RWPE2 (cell line): ENCODE data around the gene NATD1.

Source experiments
- ATAC-seq: fragments of 200-7000 bp; cut with Tn5 transposase; 3 replicates; pipeline ENCODE4 v1.9.1; 2021; ENCODE audit warnings: low read depth
- DNase-seq: peaks from one replicate; pipeline ENCODE4 v3.0.0-alpha.2; 2020; ENCODE audit warnings: low spot score
- H3K27ac ChIP-seq: fragments of 450-650 bp; 2 replicates; pipeline ENCODE4 v1.5.1; 2017; ENCODE audit warnings: mild to moderate bottlenecking; ENCODE audit not compliant: poor library complexity, severe bottlenecking
- H3K27me3 ChIP-seq: fragments of 250-450 bp; sonication (Bioruptor Pico); 2 replicates; pipeline ENCODE4 v1.5.1; 2021; ENCODE audit warnings: mild to moderate bottlenecking, moderate library complexity; ENCODE audit not compliant: insufficient read depth, poor library complexity, severe bottlenecking
- H3K36me3 ChIP-seq: fragments of 250-450 bp; sonication (Bioruptor Pico); 2 replicates; pipeline ENCODE4 v1.5.1; 2020; ENCODE audit warnings: low read depth, mild to moderate bottlenecking, moderate library complexity
- H3K4me1 ChIP-seq: fragments of 250-450 bp; sonication (Bioruptor Pico); 2 replicates; pipeline ENCODE4 v1.5.1; 2021; ENCODE audit warnings: mild to moderate bottlenecking, moderate library complexity; ENCODE audit not compliant: insufficient read depth, poor library complexity, severe bottlenecking
- H3K4me3 ChIP-seq: fragments of 250-450 bp; sonication (Bioruptor Pico); 2 replicates; pipeline ENCODE4 v1.5.1; 2021; ENCODE audit warnings: mild to moderate bottlenecking, moderate library complexity; ENCODE audit not compliant: severe bottlenecking
- H3K9me3 ChIP-seq: fragments of 250-450 bp; sonication (Bioruptor Pico); 2 replicates; pipeline ENCODE4 v1.5.1; 2021; ENCODE audit warnings: mild to moderate bottlenecking, moderate library complexity; ENCODE audit not compliant: severe bottlenecking
- TF ChIP-seq, protein P1 (sequence below): fragments of 450-650 bp; IDR thresholded peaks from one replicate; pipeline ENCODE4 v1.5.1; 2017; ENCODE audit warnings: mild to moderate bottlenecking, moderate library complexity; ENCODE audit not compliant: poor library complexity, severe bottlenecking

The NATD1 gene

DNA sequence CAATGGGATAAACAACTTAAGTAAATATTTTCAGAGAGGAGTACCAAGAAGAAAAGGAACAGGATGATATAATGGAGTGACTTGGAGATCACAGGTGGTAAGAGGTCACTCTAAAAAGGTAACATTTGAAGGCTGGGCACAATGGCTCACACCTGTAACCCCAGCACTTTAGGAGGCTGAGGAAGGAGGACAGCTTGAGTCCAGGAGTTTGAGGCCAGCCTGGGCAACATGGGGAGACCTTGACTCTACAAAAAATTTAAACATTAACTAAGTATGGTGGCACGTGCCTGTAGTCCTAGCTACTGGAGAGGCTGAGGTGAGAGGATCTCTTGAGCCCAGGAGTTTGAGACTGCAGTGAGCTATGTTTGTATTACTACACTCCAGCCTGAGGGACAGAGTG lies 35.9 kb downstream of the NATD1 start:
- TF ChIP-seq, protein P1, sequence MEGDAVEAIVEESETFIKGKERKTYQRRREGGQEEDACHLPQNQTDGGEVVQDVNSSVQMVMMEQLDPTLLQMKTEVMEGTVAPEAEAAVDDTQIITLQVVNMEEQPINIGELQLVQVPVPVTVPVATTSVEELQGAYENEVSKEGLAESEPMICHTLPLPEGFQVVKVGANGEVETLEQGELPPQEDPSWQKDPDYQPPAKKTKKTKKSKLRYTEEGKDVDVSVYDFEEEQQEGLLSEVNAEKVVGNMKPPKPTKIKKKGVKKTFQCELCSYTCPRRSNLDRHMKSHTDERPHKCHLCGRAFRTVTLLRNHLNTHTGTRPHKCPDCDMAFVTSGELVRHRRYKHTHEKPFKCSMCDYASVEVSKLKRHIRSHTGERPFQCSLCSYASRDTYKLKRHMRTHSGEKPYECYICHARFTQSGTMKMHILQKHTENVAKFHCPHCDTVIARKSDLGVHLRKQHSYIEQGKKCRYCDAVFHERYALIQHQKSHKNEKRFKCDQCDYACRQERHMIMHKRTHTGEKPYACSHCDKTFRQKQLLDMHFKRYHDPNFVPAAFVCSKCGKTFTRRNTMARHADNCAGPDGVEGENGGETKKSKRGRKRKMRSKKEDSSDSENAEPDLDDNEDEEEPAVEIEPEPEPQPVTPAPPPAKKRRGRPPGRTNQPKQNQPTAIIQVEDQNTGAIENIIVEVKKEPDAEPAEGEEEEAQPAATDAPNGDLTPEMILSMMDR: no peak
- DNase-seq: no peak
- H3K9me3 ChIP-seq: no peaks in the 10 kb centered on the region
- no peak for ATAC-seq
- no peaks in the 10 kb centered on the region for H3K27me3 ChIP-seq
- peaks cover 12% of the 10 kb centered on the region; the same call in 1 of the 2 replicates for H3K36me3 ChIP-seq
- peaks cover 4% of the 10 kb centered on the region for H3K4me1 ChIP-seq
- no peak overlapping the region for H3K27ac ChIP-seq
- no peak overlapping the region for H3K4me3 ChIP-seq

DNA sequence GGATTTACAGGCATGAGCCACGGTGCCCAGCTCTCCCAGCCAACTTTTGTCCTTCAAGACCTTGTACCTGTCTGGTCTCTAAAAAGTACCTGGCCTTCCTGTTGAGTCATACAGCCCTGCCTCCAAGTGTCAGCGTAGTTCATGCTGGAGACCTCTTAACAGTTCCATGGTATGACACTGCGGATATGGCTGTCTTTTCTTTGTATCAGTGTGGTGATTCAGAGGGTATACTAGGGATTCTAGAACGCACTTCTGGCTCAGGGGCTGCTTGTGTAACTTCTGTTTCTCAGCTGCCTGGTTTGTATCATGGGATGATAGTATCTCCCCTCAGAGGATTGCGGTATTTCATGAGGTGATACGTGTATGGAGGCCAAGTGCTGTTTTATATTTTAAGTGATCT lies 37.3 kb downstream of the NATD1 start:
- Histone ChIP-seq H3K36me3 (peaks cover 20% of the 10 kb centered on the region), H3K27ac (peak overlapping the region; percentile 62), H3K27me3 (no peaks in the 10 kb centered on the region), H3K4me3 (no peak overlapping the region), H3K9me3 (no peaks in the 10 kb centered on the region), H3K4me1 (peaks cover 7% of the 10 kb centered on the region)
- no peak for DNase-seq
- TF ChIP-seq, protein P1: no peak
- no peak for ATAC-seq

DNA sequence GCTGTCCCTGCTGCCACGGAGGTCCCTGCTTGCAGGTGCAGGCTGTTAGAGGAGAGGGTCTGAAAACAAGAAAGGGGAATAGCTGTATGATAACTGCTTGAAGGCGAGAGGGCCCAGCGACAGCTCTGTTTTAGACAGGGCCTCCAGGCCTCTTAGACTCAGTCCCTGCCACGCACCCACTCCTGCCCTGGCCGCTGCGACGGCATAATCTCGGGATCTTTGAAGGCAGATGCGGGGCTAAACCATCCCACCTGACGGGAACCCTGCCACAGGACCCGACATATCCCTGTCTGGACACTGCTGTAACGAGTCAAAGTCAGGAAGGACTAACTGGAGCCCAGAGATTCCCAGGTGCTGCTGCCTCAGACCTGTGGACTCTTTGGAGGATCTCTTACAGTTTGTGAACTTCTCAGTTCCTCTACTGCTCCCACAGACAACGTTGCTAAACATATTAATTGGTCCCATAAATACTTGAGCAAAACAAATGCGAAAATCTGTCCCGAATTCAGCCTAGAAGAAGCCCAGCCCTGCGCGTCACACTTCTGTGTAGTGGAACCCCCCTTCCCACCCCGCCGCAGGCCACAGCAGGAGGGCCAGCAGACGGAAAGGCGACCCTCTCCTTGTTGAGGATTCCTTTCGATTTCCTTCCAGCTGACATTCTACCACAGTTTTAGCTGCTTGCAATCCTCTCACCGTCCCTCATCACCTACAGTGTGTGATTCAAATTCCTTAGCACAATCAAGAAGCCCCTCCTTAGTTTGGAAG lies 38.3 kb downstream of the NATD1 start:
- Histone ChIP-seq H3K27me3 (no peaks in the 10 kb centered on the region), H3K9me3 (no peaks in the 10 kb centered on the region), H3K36me3 (peaks cover 26% of the 10 kb centered on the region), H3K4me3 (peak overlapping the region; percentile 94), H3K4me1 (peaks cover 7% of the 10 kb centered on the region), H3K27ac (peak overlapping the region; percentile 62)
- DNase-seq (no peak), ATAC-seq (peak; percentile 3)
- TF ChIP-seq, protein P1: peak; percentile 1

DNA sequence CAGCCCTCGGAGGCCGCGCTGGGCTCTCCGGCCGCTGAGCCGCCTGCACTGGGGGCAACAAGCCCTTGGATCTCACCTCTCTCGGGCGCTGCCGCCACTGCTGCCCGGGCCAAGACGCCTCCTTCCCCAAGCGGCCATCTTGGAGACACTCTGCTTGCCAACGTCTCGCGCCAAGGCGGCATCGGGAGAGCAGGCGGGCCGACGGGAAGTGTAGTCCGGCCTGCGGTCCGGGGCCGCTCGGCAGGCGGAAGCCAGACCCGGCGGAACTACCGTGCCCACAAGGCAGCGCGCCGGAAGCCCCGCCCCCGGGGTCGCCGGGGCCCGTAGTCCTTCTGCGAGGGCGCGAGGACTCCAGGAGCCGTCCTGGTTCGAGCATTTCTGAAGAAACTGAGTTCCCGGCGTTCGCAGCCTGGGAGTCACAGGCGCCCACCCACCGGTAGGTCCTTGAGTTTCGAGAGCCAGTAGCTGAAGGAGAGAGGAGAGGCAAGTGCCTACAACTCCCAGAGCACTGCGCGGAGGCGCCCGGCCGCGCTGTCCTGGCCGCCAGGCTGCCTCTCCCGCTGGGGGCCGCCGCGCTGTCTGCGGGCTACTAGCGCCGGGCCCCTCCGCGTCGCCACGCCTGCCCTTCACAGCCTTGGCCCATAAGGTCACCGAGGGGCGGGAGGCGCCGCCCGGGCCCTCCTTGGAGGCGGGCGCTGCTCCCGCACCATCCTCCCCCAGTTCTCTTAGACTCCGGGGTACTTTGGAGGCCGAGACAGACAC lies 39.0 kb downstream of the NATD1 start, which contains the start of gene TMEM11:
Gene TMEM11 (minus strand): TSS at position 147 of the 762 bp plus-strand sequence. CDS start 9 bp downstream, at position 138.
- TF ChIP-seq, protein P1: peak; percentile 12
- H3K4me3 ChIP-seq: peak within 1 kb of the TSS; percentile 94
- peak within 1 kb of the TSS; percentile 62 for H3K27ac ChIP-seq
- H3K36me3 ChIP-seq: peaks cover 34% of the 10 kb centered on the region
- ATAC-seq (peak; percentile 91), DNase-seq (peak; percentile 96)
- H3K4me1 ChIP-seq: peaks cover 7% of the 10 kb centered on the region
- no peaks in the 10 kb centered on the region for H3K27me3 ChIP-seq
- H3K9me3 ChIP-seq: no peaks in the 10 kb centered on the region
